Measurements from ENCODE around the gene ARHGAP20. TPM values are rescaled to one million over a fixed set of nuclear protein-coding genes. Genes with fewer than 3 reads are reported as not detected.

ARHGAP20 gene
- total RNA-seq, 1 experiment from 2014 or later: 0.04 TPM

DNA sequence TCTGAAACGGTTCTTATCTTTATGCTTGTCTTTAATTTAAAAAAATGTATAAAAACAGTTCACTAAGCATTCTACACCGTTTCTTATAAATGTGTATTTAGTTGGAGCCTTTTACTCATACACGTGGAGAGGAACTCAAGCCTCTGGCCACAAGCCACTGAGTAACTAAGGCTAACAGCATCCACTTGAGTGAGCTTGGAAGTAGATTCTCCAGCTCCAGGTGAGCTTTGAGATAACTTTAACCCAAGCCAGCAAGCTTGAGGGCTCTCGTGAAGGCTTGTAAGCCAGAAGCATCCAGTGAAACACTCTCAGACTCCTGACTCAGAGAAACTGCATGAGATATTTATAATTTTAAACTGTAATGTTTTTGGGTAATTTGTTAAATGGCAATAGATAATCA is 82.6 kb downstream of the ARHGAP20 start:
- no peak overlapping the region for H2BK120ac ChIP-seq (ENCODE audit: low read depth, low read length, poor library complexity, severe bottlenecking)

More for the DNA sequence above, 82.6 kb downstream of the ARHGAP20 start:
- no peak for DNase-seq
- Histone ChIP-seq H3K79me1 (ENCODE audit: insufficient read depth, low read depth, low read length, poor library complexity, severe bottlenecking) (no peaks in the 10 kb centered on the region), H3K4ac (ENCODE audit: low read depth, low read length) (no peak overlapping the region), H2BK20ac (ENCODE audit: low read depth, low read length, poor library complexity, severe bottlenecking) (no peak overlapping the region), H3K9ac (ENCODE audit: extremely low read depth, insufficient read length, low read length) (no peak overlapping the region), H3K9me3 (ENCODE audit: control insufficient read depth, low read depth, low read length) (no peaks in the 10 kb centered on the region), H3K4me2 (ENCODE audit: insufficient read depth, insufficient read length, low read length) (no peak overlapping the region), H3K79me2 (ENCODE audit: insufficient read depth, low read length) (no peaks in the 10 kb centered on the region), H3K27ac (ENCODE audit: insufficient read length, low read depth, low read length) (no peak overlapping the region), H3K18ac (ENCODE audit: insufficient read length, low read depth, low read length) (no peak overlapping the region), H3T11ph (ENCODE audit: low read length) (no peak overlapping the region), H3K27me3 (ENCODE audit: insufficient read depth, low read length) (no peaks in the 10 kb centered on the region), H4K8ac (replicated peaks; ENCODE audit: insufficient read length, low read depth, low read length) (no peak overlapping the region), H4K5ac (ENCODE audit: insufficient read length, low read depth, low read length) (no peak overlapping the region), H3K56ac (ENCODE audit: insufficient read length, low read depth, low read length) (no peak overlapping the region), H3K23me2 (ENCODE audit: insufficient read length, low read depth, low read length, poor library complexity, severe bottlenecking) (no peaks in the 10 kb centered on the region), H4K91ac (ENCODE audit: insufficient read length, low read depth, low read length) (no peak overlapping the region), H2BK12ac (ENCODE audit: insufficient read length, low read depth, low read length) (no peak overlapping the region), H2BK15ac (ENCODE audit: low read depth, low read length) (no peak overlapping the region), H3K23ac (ENCODE audit: insufficient read length, low read depth, low read length) (no peak overlapping the region), H2AFZ (ENCODE audit: low read length) (no peak overlapping the region), H2BK5ac (ENCODE audit: insufficient read length, low read length) (no peak overlapping the region), H3K4me1 (ENCODE audit: insufficient read depth, low read length) (no peaks in the 10 kb centered on the region), H3K14ac (ENCODE audit: insufficient read depth, low read length) (no peak overlapping the region), H4K20me1 (ENCODE audit: control insufficient read depth, insufficient read depth, insufficient read length) (no peaks in the 10 kb centered on the region), H2AK5ac (ENCODE audit: insufficient read length, low read length) (no peak overlapping the region)
- H3K27me3 Mint-ChIP-seq (ENCODE audit: low read depth): no peaks in the 10 kb centered on the region
- no peaks in the 10 kb centered on the region for H3K4me1 Mint-ChIP-seq
- TF ChIP-seq, protein P1, sequence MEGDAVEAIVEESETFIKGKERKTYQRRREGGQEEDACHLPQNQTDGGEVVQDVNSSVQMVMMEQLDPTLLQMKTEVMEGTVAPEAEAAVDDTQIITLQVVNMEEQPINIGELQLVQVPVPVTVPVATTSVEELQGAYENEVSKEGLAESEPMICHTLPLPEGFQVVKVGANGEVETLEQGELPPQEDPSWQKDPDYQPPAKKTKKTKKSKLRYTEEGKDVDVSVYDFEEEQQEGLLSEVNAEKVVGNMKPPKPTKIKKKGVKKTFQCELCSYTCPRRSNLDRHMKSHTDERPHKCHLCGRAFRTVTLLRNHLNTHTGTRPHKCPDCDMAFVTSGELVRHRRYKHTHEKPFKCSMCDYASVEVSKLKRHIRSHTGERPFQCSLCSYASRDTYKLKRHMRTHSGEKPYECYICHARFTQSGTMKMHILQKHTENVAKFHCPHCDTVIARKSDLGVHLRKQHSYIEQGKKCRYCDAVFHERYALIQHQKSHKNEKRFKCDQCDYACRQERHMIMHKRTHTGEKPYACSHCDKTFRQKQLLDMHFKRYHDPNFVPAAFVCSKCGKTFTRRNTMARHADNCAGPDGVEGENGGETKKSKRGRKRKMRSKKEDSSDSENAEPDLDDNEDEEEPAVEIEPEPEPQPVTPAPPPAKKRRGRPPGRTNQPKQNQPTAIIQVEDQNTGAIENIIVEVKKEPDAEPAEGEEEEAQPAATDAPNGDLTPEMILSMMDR (conservative IDR thresholded peaks at IDR 0.05): no peak
- no CpG with 5 or more reads among the region's 4 CpGs for WGBS (ENCODE audit: extremely low coverage, insufficient read length, low lambda C conversion rate)
- H3K4me3 Mint-ChIP-seq: no peak overlapping the region
- no peaks in the 10 kb centered on the region for H3K9me3 Mint-ChIP-seq
- H3K36me3 Mint-ChIP-seq (ENCODE audit: insufficient read depth in 1 of 3, low read depth in 3 of 3): no peaks in the 10 kb centered on the region
- no peak overlapping the region for H3K27ac Mint-ChIP-seq

Measured in H9 (cell line).